GM12878 (cell line): ENCODE results near the gene ST3GAL5. TPM values are rescaled to one million over a fixed set of nuclear protein-coding genes. Genes with fewer than 3 reads are reported as not detected.

Source experiments
- BHLHE40 ChIP-seq, 2 experiments: fragments of 450-650 bp in 1 of 2; IDR thresholded peaks; 2 replicates each; pipeline ENCODE4 v1.6.1; 2011 to 2017; ENCODE audit warnings: low read depth in 2 of 2, borderline replicate concordance in 1 of 2, improper control_type of control experiment in 1 of 2, low read length in 1 of 2, mild to moderate bottlenecking in 1 of 2
- CHD4 ChIP-seq: fragments of 200-600 bp; sonication (generic); IDR thresholded peaks from 2 replicates; pipeline ENCODE4 v1.6.1; 2016; ENCODE audit warnings: mild to moderate bottlenecking
- ESRRA ChIP-seq: IDR thresholded peaks from 2 replicates; pipeline ENCODE4 v1.6.1; 2012; ENCODE audit warnings: mild to moderate bottlenecking, low read length, improper control_type of control experiment
- FOS ChIP-seq: IDR thresholded peaks from 3 replicates; pipeline ENCODE4 v1.6.1; 2011; ENCODE audit warnings: borderline replicate concordance; ENCODE audit not compliant: insufficient read length; ENCODE audit errors: extremely low read depth
- IKZF1 ChIP-seq: fragments of 450-650 bp; conservative IDR thresholded peaks from 2 replicates; pipeline ENCODE4 v1.6.1; 2017; ENCODE audit warnings: antibody characterized with exemption, mild to moderate bottlenecking
- MYC ChIP-seq: IDR thresholded peaks from 2 replicates; pipeline ENCODE4 v1.6.1; 2011; ENCODE audit warnings: mild to moderate bottlenecking, low read length, moderate library complexity, inconsistent platforms; ENCODE audit not compliant: insufficient read depth, insufficient replicate concordance, insufficient read length, severe bottlenecking
- NR2F1 ChIP-seq: fragments of 450-650 bp; conservative IDR thresholded peaks from 2 replicates; pipeline ENCODE4 v1.6.1; 2017; ENCODE audit warnings: mild to moderate bottlenecking
- RBBP5 ChIP-seq: fragments of 200-600 bp; sonication (generic); conservative IDR thresholded peaks from 2 replicates; pipeline ENCODE4 v1.6.1; 2016
- RFX5 ChIP-seq: IDR thresholded peaks from 2 replicates; pipeline ENCODE4 v1.6.1; 2011; ENCODE audit warnings: low read depth, low read length, improper control_type of control experiment
- SMARCA5 ChIP-seq: fragments of 450-650 bp; IDR thresholded peaks from 2 replicates; pipeline ENCODE4 v1.6.1; 2017; ENCODE audit warnings: mild to moderate bottlenecking
- SMC3 ChIP-seq: IDR thresholded peaks from 2 replicates; pipeline ENCODE4 v1.6.1; 2011; ENCODE audit warnings: low read length, improper control_type of control experiment, borderline replicate concordance
- YY1 ChIP-seq: IDR thresholded peaks from 2 replicates; pipeline ENCODE4 v1.6.1; 2011; ENCODE audit warnings: low read depth, mild to moderate bottlenecking, low read length
- ZNF207 ChIP-seq: fragments of 450-650 bp; IDR thresholded peaks from 2 replicates; pipeline ENCODE4 v1.6.1; 2014; ENCODE audit warnings: antibody characterized with exemption, mild to moderate bottlenecking, borderline replicate concordance
- ZNF384 ChIP-seq: IDR thresholded peaks from 2 replicates; pipeline ENCODE4 v1.6.1; 2012; ENCODE audit warnings: low read depth, mild to moderate bottlenecking, low read length, improper control_type of control experiment, borderline replicate concordance
- ZNF622 ChIP-seq: fragments of 450-650 bp; IDR thresholded peaks from 2 replicates; pipeline ENCODE4 v1.6.1; 2017; ENCODE audit warnings: mild to moderate bottlenecking, inconsistent platforms
- polyA plus RNA-seq, 11 experiments: library from polyadenylated mRNA; depleted of rRNA in 4 of 11; unstranded in 6 of 11; stranded (reverse) in 5 of 11; fragments of >200 nt; fragmentation: Nextera tagmentation in 4 of 11; fragmentation: Illumina TruSeq in 1 of 11; extraction: Ambion mirVana in 4 of 11; extraction: Trizol in 1 of 11; gene quantifications; 1 replicate in 1 of 11; 2 replicates in 10 of 11; pipeline versions ENCODE4 v1.2.1 to v1.2.3, GENCODE V29; 2011 to 2016; ENCODE audit warnings: inconsistent platforms in 2 of 11, missing spikeins in 2 of 11, low read depth in 1 of 11
- total RNA-seq, 4 experiments: library from RNA; depleted of rRNA in 3 of 4; stranded (reverse); fragments of >200 nt in 3 of 4; fragmentation: Illumina TruSeq in 1 of 4; extraction: Trizol in 1 of 4; gene quantifications; 2 replicates each; pipeline versions ENCODE4 v1.2.1 to v1.2.3, GENCODE V29; 2013 to 2021
- TF ChIP-seq, protein P1 (sequence below): fragments of 450-650 bp; IDR thresholded peaks from 2 replicates; pipeline ENCODE4 v1.6.1; 2017; ENCODE audit warnings: low read depth, mild to moderate bottlenecking, moderate library complexity
- TF ChIP-seq, protein P2 (sequence below): IDR thresholded peaks from 2 replicates; pipeline ENCODE4 v1.6.1; 2012; ENCODE audit warnings: low read depth, low read length, improper control_type of control experiment
- TF ChIP-seq, protein P3 (sequence below): fragments of 450-650 bp; IDR thresholded peaks from 2 replicates; pipeline ENCODE4 v1.6.1; 2017; ENCODE audit warnings: mild to moderate bottlenecking, low read depth, inconsistent platforms; ENCODE audit not compliant: poor library complexity, severe bottlenecking
- TF ChIP-seq, protein P4 (sequence below): fragments of 450-650 bp; IDR thresholded peaks from 2 replicates; pipeline ENCODE4 v1.6.1; 2017; ENCODE audit warnings: mild to moderate bottlenecking, moderate library complexity

ST3GAL5 gene
- total and polyA plus RNA-seq, 10 of the 15 experiments (the other 5 are each of a cell fraction or from before 2014, with no cell fraction given): 5.2 to 60.9 (median 10.2) TPM

DNA sequence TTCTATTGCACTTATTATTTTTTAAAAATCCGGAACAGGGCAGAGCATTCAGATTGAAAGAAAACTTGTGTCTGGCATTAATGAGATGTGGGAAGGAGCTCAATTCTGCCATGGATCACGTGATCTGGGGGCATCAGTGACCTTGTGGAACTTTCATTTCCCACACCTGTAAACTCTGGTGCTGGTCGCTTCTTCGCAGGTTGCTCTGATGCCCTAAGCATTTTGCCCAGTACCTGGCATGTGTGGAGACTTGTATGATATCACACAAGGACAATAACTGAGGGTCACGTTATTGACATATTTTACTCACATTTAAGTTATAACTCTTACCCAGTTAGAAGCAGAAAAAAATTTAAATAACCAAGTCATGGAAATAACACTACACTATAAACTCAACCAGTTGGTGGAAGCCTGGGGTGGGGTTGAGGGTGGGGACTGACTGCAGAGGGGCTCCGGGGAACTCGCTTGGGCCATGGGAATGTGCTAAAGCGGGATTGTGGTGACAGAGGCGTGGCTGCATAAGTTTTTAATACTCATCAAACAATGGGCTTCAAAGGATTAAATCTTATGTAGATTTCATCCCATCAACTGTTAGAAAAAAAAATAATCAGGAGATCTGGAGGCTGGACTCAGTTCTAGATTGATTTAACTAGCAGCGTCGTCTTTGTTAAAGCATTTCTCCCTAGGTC is 36.5 kb downstream of the ST3GAL5 start (continued):
- TF ChIP-seq, protein P1, sequence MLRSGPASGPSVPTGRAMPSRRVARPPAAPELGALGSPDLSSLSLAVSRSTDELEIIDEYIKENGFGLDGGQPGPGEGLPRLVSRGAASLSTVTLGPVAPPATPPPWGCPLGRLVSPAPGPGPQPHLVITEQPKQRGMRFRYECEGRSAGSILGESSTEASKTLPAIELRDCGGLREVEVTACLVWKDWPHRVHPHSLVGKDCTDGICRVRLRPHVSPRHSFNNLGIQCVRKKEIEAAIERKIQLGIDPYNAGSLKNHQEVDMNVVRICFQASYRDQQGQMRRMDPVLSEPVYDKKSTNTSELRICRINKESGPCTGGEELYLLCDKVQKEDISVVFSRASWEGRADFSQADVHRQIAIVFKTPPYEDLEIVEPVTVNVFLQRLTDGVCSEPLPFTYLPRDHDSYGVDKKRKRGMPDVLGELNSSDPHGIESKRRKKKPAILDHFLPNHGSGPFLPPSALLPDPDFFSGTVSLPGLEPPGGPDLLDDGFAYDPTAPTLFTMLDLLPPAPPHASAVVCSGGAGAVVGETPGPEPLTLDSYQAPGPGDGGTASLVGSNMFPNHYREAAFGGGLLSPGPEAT: no peak
- TF ChIP-seq, protein P2, sequence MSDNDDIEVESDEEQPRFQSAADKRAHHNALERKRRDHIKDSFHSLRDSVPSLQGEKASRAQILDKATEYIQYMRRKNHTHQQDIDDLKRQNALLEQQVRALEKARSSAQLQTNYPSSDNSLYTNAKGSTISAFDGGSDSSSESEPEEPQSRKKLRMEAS: no peak
- TF ChIP-seq RBBP5 (no peak), ESRRA (no peak), YY1 (no peak), MYC (no peak), SMARCA5 (no peak), NR2F1 (peak; percentile 62), IKZF1 (no peak), FOS (no peak), CHD4 (no peak), RFX5 (no peak), ZNF207 (no peak), ZNF384 (no peak), SMC3 (no peak), BHLHE40 (IDR thresholded peaks at IDR 0.05; ENCODE audit: borderline replicate concordance in 1 of 2, low read depth in 2 of 2, low read length in 1 of 2) (peak; percentile 63 to 83), ZNF622 (no peak)
- TF ChIP-seq, protein P3, sequence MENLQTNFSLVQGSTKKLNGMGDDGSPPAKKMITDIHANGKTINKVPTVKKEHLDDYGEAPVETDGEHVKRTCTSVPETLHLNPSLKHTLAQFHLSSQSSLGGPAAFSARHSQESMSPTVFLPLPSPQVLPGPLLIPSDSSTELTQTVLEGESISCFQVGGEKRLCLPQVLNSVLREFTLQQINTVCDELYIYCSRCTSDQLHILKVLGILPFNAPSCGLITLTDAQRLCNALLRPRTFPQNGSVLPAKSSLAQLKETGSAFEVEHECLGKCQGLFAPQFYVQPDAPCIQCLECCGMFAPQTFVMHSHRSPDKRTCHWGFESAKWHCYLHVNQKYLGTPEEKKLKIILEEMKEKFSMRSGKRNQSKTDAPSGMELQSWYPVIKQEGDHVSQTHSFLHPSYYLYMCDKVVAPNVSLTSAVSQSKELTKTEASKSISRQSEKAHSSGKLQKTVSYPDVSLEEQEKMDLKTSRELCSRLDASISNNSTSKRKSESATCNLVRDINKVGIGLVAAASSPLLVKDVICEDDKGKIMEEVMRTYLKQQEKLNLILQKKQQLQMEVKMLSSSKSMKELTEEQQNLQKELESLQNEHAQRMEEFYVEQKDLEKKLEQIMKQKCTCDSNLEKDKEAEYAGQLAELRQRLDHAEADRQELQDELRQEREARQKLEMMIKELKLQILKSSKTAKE: no peak
- TF ChIP-seq, protein P4, sequence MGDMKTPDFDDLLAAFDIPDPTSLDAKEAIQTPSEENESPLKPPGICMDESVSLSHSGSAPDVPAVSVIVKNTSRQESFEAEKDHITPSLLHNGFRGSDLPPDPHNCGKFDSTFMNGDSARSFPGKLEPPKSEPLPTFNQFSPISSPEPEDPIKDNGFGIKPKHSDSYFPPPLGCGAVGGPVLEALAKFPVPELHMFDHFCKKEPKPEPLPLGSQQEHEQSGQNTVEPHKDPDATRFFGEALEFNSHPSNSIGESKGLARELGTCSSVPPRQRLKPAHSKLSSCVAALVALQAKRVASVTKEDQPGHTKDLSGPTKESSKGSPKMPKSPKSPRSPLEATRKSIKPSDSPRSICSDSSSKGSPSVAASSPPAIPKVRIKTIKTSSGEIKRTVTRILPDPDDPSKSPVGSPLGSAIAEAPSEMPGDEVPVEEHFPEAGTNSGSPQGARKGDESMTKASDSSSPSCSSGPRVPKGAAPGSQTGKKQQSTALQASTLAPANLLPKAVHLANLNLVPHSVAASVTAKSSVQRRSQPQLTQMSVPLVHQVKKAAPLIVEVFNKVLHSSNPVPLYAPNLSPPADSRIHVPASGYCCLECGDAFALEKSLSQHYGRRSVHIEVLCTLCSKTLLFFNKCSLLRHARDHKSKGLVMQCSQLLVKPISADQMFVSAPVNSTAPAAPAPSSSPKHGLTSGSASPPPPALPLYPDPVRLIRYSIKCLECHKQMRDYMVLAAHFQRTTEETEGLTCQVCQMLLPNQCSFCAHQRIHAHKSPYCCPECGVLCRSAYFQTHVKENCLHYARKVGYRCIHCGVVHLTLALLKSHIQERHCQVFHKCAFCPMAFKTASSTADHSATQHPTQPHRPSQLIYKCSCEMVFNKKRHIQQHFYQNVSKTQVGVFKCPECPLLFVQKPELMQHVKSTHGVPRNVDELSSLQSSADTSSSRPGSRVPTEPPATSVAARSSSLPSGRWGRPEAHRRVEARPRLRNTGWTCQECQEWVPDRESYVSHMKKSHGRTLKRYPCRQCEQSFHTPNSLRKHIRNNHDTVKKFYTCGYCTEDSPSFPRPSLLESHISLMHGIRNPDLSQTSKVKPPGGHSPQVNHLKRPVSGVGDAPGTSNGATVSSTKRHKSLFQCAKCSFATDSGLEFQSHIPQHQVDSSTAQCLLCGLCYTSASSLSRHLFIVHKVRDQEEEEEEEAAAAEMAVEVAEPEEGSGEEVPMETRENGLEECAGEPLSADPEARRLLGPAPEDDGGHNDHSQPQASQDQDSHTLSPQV: no peak
